H1 (cell line): ENCODE results near the gene FGGY. TPM values are rescaled to one million over a fixed set of nuclear protein-coding genes. Genes with fewer than 3 reads are reported as not detected.

ENCODE experiments used
- CTCF ChIA-PET: fragments of 300-600 bp; sonication (Branson Sonifier 250); formaldehyde crosslinking; loops from one replicate; lab custom pipeline; 2021; ENCODE audit not compliant: partially characterized antibody; lab: Charles Lee
- POLR2A ChIA-PET: fragments of 300-600 bp; sonication (Branson Sonifier 250); formaldehyde crosslinking; loops from one replicate; lab custom pipeline; 2021; ENCODE audit warnings: inconsistent platforms; ENCODE audit not compliant: partially characterized antibody; lab: Charles Lee
- DNase-seq, 2 experiments: peaks; one replicate each; pipeline versions ENCODE4 v3.0.0 to v3.0.0-alpha.2; 2010 to 2022; ENCODE audit warnings: low spot score in 2 of 2, low read depth in 1 of 2, mixed read lengths in 1 of 2
- FAIRE-seq: peaks from 2 replicates; lab custom pipeline; 2011; peaks lifted over from hg19 to GRCh38; lab: Jason Lieb, UNC
- H2AFZ ChIP-seq: 2 replicates; pipeline ENCODE4 v1.8.1; 2012; ENCODE audit warnings: low read length, inconsistent platforms
- H2AK5ac ChIP-seq: 2 replicates; pipeline ENCODE4 v1.6.1; 2013; ENCODE audit warnings: low read depth, low read length
- H2BK120ac ChIP-seq: replicated peaks from 2 replicates; pipeline ENCODE3; 2013; ENCODE audit warnings: low read depth, low read length, inconsistent platforms
- H2BK12ac ChIP-seq: 2 replicates; pipeline ENCODE4 v1.6.1; 2013; ENCODE audit warnings: low read depth, low read length
- H2BK15ac ChIP-seq: 2 replicates; pipeline ENCODE4 v1.6.1; 2013; ENCODE audit warnings: low read length
- H2BK20ac ChIP-seq: 2 replicates; pipeline ENCODE4 v1.6.1; 2013; ENCODE audit warnings: low read length
- H2BK5ac ChIP-seq: 2 replicates; pipeline ENCODE4 v1.6.1; 2013; ENCODE audit warnings: low read depth, low read length
- H3K14ac ChIP-seq: 2 replicates; pipeline ENCODE4 v1.6.1; 2013; ENCODE audit warnings: inconsistent platforms; ENCODE audit not compliant: insufficient read length
- H3K18ac ChIP-seq: 2 replicates; pipeline ENCODE4 v1.6.1; 2013; ENCODE audit warnings: low read length; ENCODE audit errors: extremely low read depth
- H3K23ac ChIP-seq: 2 replicates; pipeline ENCODE4 v1.6.1; 2013; ENCODE audit warnings: inconsistent platforms; ENCODE audit not compliant: insufficient read length
- H3K23me2 ChIP-seq: 2 replicates; pipeline ENCODE4 v1.6.1; 2013; ENCODE audit warnings: low read depth, low read length
- H3K27ac ChIP-seq: 2 replicates; pipeline ENCODE4 v1.6.1; 2011; ENCODE audit warnings: low read depth, low read length, inconsistent platforms
- H3K27me3 ChIP-seq, 4 experiments: replicated peaks in 1 of 4; 1 replicate in 1 of 4; 2 replicates in 3 of 4; pipeline versions ENCODE4 v1.6.1 to v1.8.1; 2011 to 2013; ENCODE audit warnings: low read length in 3 of 4, mild to moderate bottlenecking in 3 of 4, inconsistent platforms in 2 of 4, mixed read lengths in 2 of 4, moderate library complexity in 1 of 4; ENCODE audit not compliant: control insufficient read depth in 3 of 4, insufficient read depth in 3 of 4; ENCODE audit errors: extremely low read depth in 1 of 4
- H3K36me3 ChIP-seq, 4 experiments: 2 replicates each; pipeline versions ENCODE4 v1.6.1 to v1.8.1; 2011 to 2013; ENCODE audit warnings: mild to moderate bottlenecking in 4 of 4, low read length in 3 of 4, moderate library complexity in 2 of 4, control low read depth in 1 of 4, inconsistent platforms in 1 of 4; ENCODE audit not compliant: insufficient read depth in 4 of 4, control insufficient read depth in 2 of 4
- H3K4ac ChIP-seq: replicated peaks from 2 replicates; pipeline ENCODE3; 2013; ENCODE audit warnings: low read length, low read depth, mixed read lengths, inconsistent platforms; ENCODE audit not compliant: insufficient read length
- H3K4me1 ChIP-seq, 4 experiments: replicated peaks in 1 of 4; 1 replicate in 1 of 4; 2 replicates in 3 of 4; pipeline versions ENCODE4 v1.6.1 to v1.8.1; 2011 to 2013; ENCODE audit warnings: low read length in 3 of 4, inconsistent platforms in 2 of 4, mixed read lengths in 1 of 4; ENCODE audit not compliant: insufficient read depth in 4 of 4, control insufficient read depth in 3 of 4
- H3K4me2 ChIP-seq, 2 experiments: 2 replicates each; pipeline versions ENCODE4 v1.6.1 to v1.8.1; 2011 to 2013; ENCODE audit warnings: low read depth in 2 of 2, low read length in 2 of 2, control low read depth in 1 of 2, inconsistent platforms in 1 of 2, mild to moderate bottlenecking in 1 of 2; ENCODE audit not compliant: insufficient read depth in 1 of 2
- H3K4me3 ChIP-seq, 4 experiments: fragments of 200-600, 300-600 bp in 1 of 4; sonication (generic), shearing (Covaris generic), sonication (Bioruptor Twin) in 1 of 4; 2 replicates each; pipeline versions ENCODE4 v1.5.1 to v1.8.1; 2011 to 2016; ENCODE audit warnings: low read length in 4 of 4, low read depth in 3 of 4, control low read depth in 2 of 4, inconsistent platforms in 2 of 4, mild to moderate bottlenecking in 2 of 4, mixed read lengths in 1 of 4, moderate library complexity in 1 of 4; ENCODE audit not compliant: insufficient read depth in 2 of 4; ENCODE audit errors: extremely low read depth in 1 of 4
- H3K56ac ChIP-seq: replicated peaks from 2 replicates; pipeline ENCODE3; 2013; ENCODE audit warnings: low read depth, mild to moderate bottlenecking, mixed read lengths, low read length, inconsistent platforms; ENCODE audit not compliant: insufficient read length
- H3K79me1 ChIP-seq: 2 replicates; pipeline ENCODE4 v1.6.1; 2013; ENCODE audit warnings: low read depth, low read length, control low read depth
- H3K79me2 ChIP-seq, 2 experiments: 2 replicates each; pipeline versions ENCODE4 v1.6.1 to v1.8.1; 2012 to 2013; ENCODE audit warnings: low read length in 2 of 2, mild to moderate bottlenecking in 2 of 2, inconsistent platforms in 1 of 2; ENCODE audit not compliant: insufficient read depth in 2 of 2, control insufficient read depth in 1 of 2
- H3K9ac ChIP-seq, 4 experiments: replicated peaks in 1 of 4; 1 replicate in 1 of 4; 2 replicates in 3 of 4; pipeline versions ENCODE4 v1.6.1 to v1.8.1; 2011 to 2013; ENCODE audit warnings: low read depth in 3 of 4, low read length in 3 of 4, control low read depth in 2 of 4, mild to moderate bottlenecking in 2 of 4, moderate library complexity in 2 of 4, inconsistent platforms in 1 of 4; ENCODE audit errors: extremely low read depth in 1 of 4
- H3K9me3 ChIP-seq, 2 experiments: 2 replicates each; pipeline versions ENCODE4 v1.6.1 to v1.8.1; 2012 to 2013; ENCODE audit warnings: mild to moderate bottlenecking in 2 of 2, moderate library complexity in 2 of 2, control low read depth in 1 of 2, inconsistent platforms in 1 of 2, low read depth in 1 of 2, low read length in 1 of 2, mixed read lengths in 1 of 2; ENCODE audit not compliant: insufficient read depth in 2 of 2
- H4K20me1 ChIP-seq, 2 experiments: replicated peaks in 1 of 2; 2 replicates each; pipeline versions ENCODE3 to v1.8.1; 2011 to 2013; ENCODE audit warnings: inconsistent platforms in 2 of 2, low read length in 2 of 2, mild to moderate bottlenecking in 1 of 2; ENCODE audit not compliant: insufficient read depth in 2 of 2, control insufficient read depth in 1 of 2
- H4K5ac ChIP-seq: 2 replicates; pipeline ENCODE4 v1.6.1; 2013; ENCODE audit warnings: low read length, low read depth, mixed read lengths, inconsistent platforms; ENCODE audit not compliant: insufficient read length
- H4K8ac ChIP-seq: 2 replicates; pipeline ENCODE4 v1.8.0; 2013; ENCODE audit warnings: mild to moderate bottlenecking, moderate library complexity, low read length, inconsistent platforms; ENCODE audit not compliant: insufficient read depth; ENCODE audit errors: extremely low read depth
- H4K91ac ChIP-seq: replicated peaks from 2 replicates; pipeline ENCODE3; 2013; ENCODE audit warnings: low read length, mixed read lengths, inconsistent platforms; ENCODE audit not compliant: insufficient read length
- EP300 ChIP-seq, 2 experiments: IDR thresholded peaks; 1 replicate in 1 of 2; 2 replicates in 1 of 2; pipeline ENCODE4 v1.6.1; 2011 to 2012; ENCODE audit warnings: low read depth in 2 of 2, low read length in 2 of 2, mild to moderate bottlenecking in 2 of 2, borderline replicate concordance in 1 of 2, inconsistent platforms in 1 of 2, moderate library complexity in 1 of 2
- HDAC2 ChIP-seq, 2 experiments: fragments of 300-600 bp in 1 of 2; sonication (generic) in 1 of 2; IDR thresholded peaks; 2 replicates each; pipeline ENCODE4 v1.6.1; 2011 to 2012; ENCODE audit warnings: low read depth in 2 of 2, low read length in 2 of 2, mild to moderate bottlenecking in 2 of 2, moderate library complexity in 2 of 2, borderline replicate concordance in 1 of 2, inconsistent platforms in 1 of 2
- JUN ChIP-seq: IDR thresholded peaks from 2 replicates; pipeline ENCODE4 v1.6.1; 2011; ENCODE audit warnings: low read depth, mild to moderate bottlenecking, improper control_type of control experiment, low read length
- POLR2AphosphoS5 ChIP-seq: IDR thresholded peaks from 2 replicates; pipeline ENCODE4 v1.6.1; 2011; ENCODE audit warnings: low read depth, low read length
- RAD21 ChIP-seq, 2 experiments: IDR thresholded peaks in 1 of 2; conservative IDR thresholded peaks in 1 of 2; 2 replicates each; pipeline ENCODE4 v1.6.1; 2011; ENCODE audit warnings: low read depth in 2 of 2, low read length in 2 of 2, improper control_type of control experiment in 1 of 2, inconsistent platforms in 1 of 2, mild to moderate bottlenecking in 1 of 2, moderate library complexity in 1 of 2
- RFX5 ChIP-seq: IDR thresholded peaks from 2 replicates; pipeline ENCODE4 v1.6.1; 2011; ENCODE audit warnings: low read depth, low read length, improper control_type of control experiment, borderline replicate concordance
- RXRA ChIP-seq: IDR thresholded peaks from 2 replicates; pipeline ENCODE4 v1.6.1; 2011; ENCODE audit warnings: low read depth, mild to moderate bottlenecking, low read length, moderate library complexity; ENCODE audit not compliant: insufficient read depth
- SRF ChIP-seq: IDR thresholded peaks from 2 replicates; pipeline ENCODE4 v1.6.1; 2011; ENCODE audit warnings: mild to moderate bottlenecking, low read depth, low read length, moderate library complexity
- SUZ12 ChIP-seq: fragments of 200-600 bp; sonication (generic); IDR thresholded peaks from 2 replicates; pipeline ENCODE4 v1.6.1; 2012; ENCODE audit warnings: mild to moderate bottlenecking, inconsistent platforms, low read length, moderate library complexity, mixed read lengths
- USF2 ChIP-seq: IDR thresholded peaks from 2 replicates; pipeline ENCODE4 v1.6.1; 2011; ENCODE audit warnings: low read length, improper control_type of control experiment
- WGBS, 2 experiments: shearing (Covaris generic) in 1 of 2; methylation state at CpG; one replicate each; pipeline versions ENCODE4 v1.1.6 to v1.1.7; 2013 to 2015; ENCODE audit warnings: low lambda C conversion rate in 2 of 2, mixed read lengths in 2 of 2, inconsistent platforms in 1 of 2, low coverage in 1 of 2, missing lambda C conversion rate in 1 of 2; ENCODE audit not compliant: insufficient replicate concordance in 2 of 2, insufficient coverage in 1 of 2, insufficient read length in 1 of 2; ENCODE audit errors: extremely low coverage in 1 of 2, missing lambda C conversion rate in 1 of 2; 5-methylcytosine and 5-hydroxymethylcytosine counted together
- polyA plus RNA-seq, 7 experiments: library from polyadenylated mRNA; depleted of rRNA in 3 of 7; stranded (reverse) in 5 of 7; unstranded in 2 of 7; fragments of >200 nt in 5 of 7; fragments of 200-250 nt in 2 of 7; gene quantifications; 1 replicate in 5 of 7; 2 replicates in 1 of 7; 4 replicates in 1 of 7; pipeline versions ENCODE4 v1.2.1 to v1.2.3, GENCODE V29; 2011 to 2013; ENCODE audit warnings: missing spikeins in 2 of 7, mixed read lengths in 2 of 7
- total RNA-seq: library from RNA; stranded (reverse); fragmentation: NEBNext Ultra II Directional; extraction: Animal tissue kit (Norgen Biotek cat#: 25700); gene quantifications from 2 replicates; pipeline ENCODE4 v1.2.1, GENCODE V29; 2021

FGGY gene
- total and polyA plus RNA-seq, 2 of the 8 experiments (the other 6 are each of a cell fraction or from before 2014, with no cell fraction given) = 10.3 to 12.5 TPM

- no peak for FAIRE-seq
- WGBS, 2 experiments = 97% methylated on average over 3 of the region's 3 CpGs; no CpG with 5 or more reads in 1 of the 2 experiments
These were observed 464.5 kb downstream of the FGGY start for GRCh38 chr1:59761443-59761842.

More at GRCh38 chr1:59761443-59761842, 464.5 kb downstream of the FGGY start:
- Histone ChIP-seq H3K36me3 (no peaks in the 10 kb centered on the region), H4K8ac (no peak overlapping the region), H3K4me3 (no peak overlapping the region), H3K9me3 (no peaks in the 10 kb centered on the region), H4K20me1 (no peaks in the 10 kb centered on the region), H3K18ac (no peak overlapping the region), H4K91ac (no peak overlapping the region), H4K5ac (no peak overlapping the region), H2BK12ac (no peak overlapping the region), H3K27me3 (peaks cover 0 to 1% (median 0%) of the 10 kb centered on the region in 4 experiments; a peak in 1 of 7 replicates), H3K79me2 (no peaks in the 10 kb centered on the region), H3K9ac (no peak overlapping the region), H3K4ac (no peak overlapping the region), H2BK5ac (no peak overlapping the region), H2BK20ac (no peak overlapping the region), H2AK5ac (no peak overlapping the region), H2BK15ac (no peak overlapping the region), H3K4me2 (no peak overlapping the region), H2AFZ (no peak overlapping the region), H3K14ac (no peak overlapping the region), H3K23me2 (no peaks in the 10 kb centered on the region), H3K23ac (no peak overlapping the region), H3K56ac (no peak overlapping the region), H3K27ac (no peak overlapping the region), H3K79me1 (no peaks in the 10 kb centered on the region), H2BK120ac (no peak overlapping the region), H3K4me1 (peaks cover 0 to 3% (median under 1%) of the 10 kb centered on the region in 4 experiments; a peak in 2 of 7 replicates)
- CTCF ChIA-PET = interaction anchor here (0.6 to 3.6 kb wide), 8 partner anchors 16 to 1803 kb away, joined by 3 to 15 read pairs (median 3); no protein-coding TSS in a partner anchor
- TF ChIP-seq RFX5 = no peak
- TF ChIP-seq EP300 (IDR thresholded peaks at IDR 0.05; ENCODE audit: borderline replicate concordance in 1 of 2, low read depth in 2 of 2, low read length in 2 of 2) = no peak
- TF ChIP-seq SRF = no peak
- no peak for TF ChIP-seq JUN
- TF ChIP-seq RXRA = no peak
- TF ChIP-seq HDAC2 (IDR thresholded peaks at IDR 0.05; ENCODE audit: borderline replicate concordance in 1 of 2, low read depth in 2 of 2, low read length in 2 of 2) = no peak
- TF ChIP-seq USF2 = no peak
- TF ChIP-seq RAD21 (IDR thresholded peaks at IDR 0.05 in 1 of 2, conservative IDR thresholded peaks at IDR 0.05 in 1 of 2; ENCODE audit: low read depth in 2 of 2, low read length in 2 of 2) = no peak
- TF ChIP-seq SUZ12 = no peak
- TF ChIP-seq POLR2AphosphoS5 = no peak
- DNase-seq = no peak
- POLR2A ChIA-PET = no interaction called here
